CD4-positive, alpha-beta T cell (primary cell): ENCODE data around the gene KIAA1755. TPM values are rescaled to one million over a fixed set of nuclear protein-coding genes. Genes with fewer than 3 reads are reported as not detected.
A peak's percentile ranks its signal among the peaks of the same experiment; 100 is the strongest.

Source experiments
- ATAC-seq: fragments of 200-7000 bp; cut with Tn5 transposase; one replicate; pipeline ENCODE4 v1.10.0; 2022; ENCODE audit warnings: mild to moderate bottlenecking; ENCODE audit not compliant: poor library complexity
- CTCF ChIA-PET: fragments of 350-600 bp; sonication (Branson Sonifier 250); formaldehyde crosslinking; loops from one replicate; lab custom pipeline; 2021; ENCODE audit warnings: antibody characterized with exemption, inconsistent platforms; lab: Charles Lee
- POLR2A ChIA-PET: fragments of 350-600 bp; sonication (Branson Sonifier 250); formaldehyde crosslinking; loops from one replicate; lab custom pipeline; 2021; ENCODE audit warnings: antibody characterized with exemption, inconsistent platforms; lab: Charles Lee
- DNase-seq, 14 experiments: peaks; one replicate each; pipeline ENCODE4 v3.0.0-alpha.2; 2013 to 2020; ENCODE audit warnings: mixed read lengths in 2 of 14
- H3K27ac ChIP-seq, 2 donors: one replicate each; pipeline versions ENCODE4 v1.5.1 to v1.7.0; 2013; ENCODE audit warnings: low read length in 2 of 2, low read depth in 1 of 2, mild to moderate bottlenecking in 1 of 2
- H3K27me3 ChIP-seq, 2 experiments: 1 replicate in 1 of 2; 2 replicates in 1 of 2; pipeline versions ENCODE4 v1.6.1 to v1.7.0; 2013; ENCODE audit warnings: low read length in 2 of 2, control low read depth in 1 of 2, mild to moderate bottlenecking in 1 of 2, moderate library complexity in 1 of 2; ENCODE audit not compliant: insufficient read depth in 2 of 2, control insufficient read depth in 1 of 2
- H3K36me3 ChIP-seq: one replicate; pipeline ENCODE4 v1.6.1; 2013; ENCODE audit warnings: low read length, control low read depth; ENCODE audit not compliant: insufficient read depth
- H3K4me1 ChIP-seq: one replicate; pipeline ENCODE4 v1.6.1; 2013; ENCODE audit warnings: low read length, control low read depth; ENCODE audit not compliant: insufficient read depth
- H3K4me3 ChIP-seq: one replicate; pipeline ENCODE4 v1.5.1; 2013; ENCODE audit warnings: mild to moderate bottlenecking, low read length, moderate library complexity
- H3K9me3 ChIP-seq, 2 experiments: 1 replicate in 1 of 2; 2 replicates in 1 of 2; pipeline versions ENCODE4 v1.6.1 to v1.7.0; 2013; ENCODE audit warnings: low read length in 2 of 2, mild to moderate bottlenecking in 2 of 2, control low read depth in 1 of 2, moderate library complexity in 1 of 2; ENCODE audit not compliant: control insufficient read depth in 1 of 2, insufficient read depth in 1 of 2
- H3K27ac Mint-ChIP-seq: one replicate; pipeline ENCODE4 v1.8.0; 2020; ENCODE audit warnings: mixed read lengths
- H3K27me3 Mint-ChIP-seq: one replicate; pipeline ENCODE4 v1.8.0; 2021; ENCODE audit warnings: mixed read lengths
- H3K36me3 Mint-ChIP-seq: one replicate; pipeline ENCODE4 v1.8.0; 2021; ENCODE audit warnings: low read depth, mixed read lengths
- H3K4me1 Mint-ChIP-seq: one replicate; pipeline ENCODE4 v1.8.0; 2021; ENCODE audit warnings: low read depth, mixed read lengths
- H3K4me3 Mint-ChIP-seq: one replicate; pipeline ENCODE4 v1.8.0; 2020; ENCODE audit warnings: mild to moderate bottlenecking, mixed read lengths
- H3K9me3 Mint-ChIP-seq: one replicate; pipeline ENCODE4 v1.8.0; 2020; ENCODE audit warnings: mixed read lengths
- intact Hi-C, 2 experiments: fragments of 100-400 bp; cut with DNase I in 1 of 2; cut with micrococcal nuclease in 1 of 2; formaldehyde crosslinking; loops; one replicate each; pipeline versions ENCODE4 v1.15.1 to v1.9.0; 2023 to 2025; cut with DNase I, micrococcal nuclease
- total RNA-seq, 174 experiments: library from RNA in 2 of 174; stranded (reverse) in 2 of 174; gene quantifications; one replicate each; pipeline ENCODE4 v1.2.3 and lab custom pipeline; 2021 to 2026
- TF ChIP-seq, protein P1 (sequence below): fragments of 200-600 bp; IDR thresholded peaks from one replicate; pipeline ENCODE4 v1.8.0; 2022; ENCODE audit warnings: antibody characterized with exemption, mild to moderate bottlenecking

Gene KIAA1755
- total RNA-seq, 2 experiments from 2014 or later = not detected

DNA sequence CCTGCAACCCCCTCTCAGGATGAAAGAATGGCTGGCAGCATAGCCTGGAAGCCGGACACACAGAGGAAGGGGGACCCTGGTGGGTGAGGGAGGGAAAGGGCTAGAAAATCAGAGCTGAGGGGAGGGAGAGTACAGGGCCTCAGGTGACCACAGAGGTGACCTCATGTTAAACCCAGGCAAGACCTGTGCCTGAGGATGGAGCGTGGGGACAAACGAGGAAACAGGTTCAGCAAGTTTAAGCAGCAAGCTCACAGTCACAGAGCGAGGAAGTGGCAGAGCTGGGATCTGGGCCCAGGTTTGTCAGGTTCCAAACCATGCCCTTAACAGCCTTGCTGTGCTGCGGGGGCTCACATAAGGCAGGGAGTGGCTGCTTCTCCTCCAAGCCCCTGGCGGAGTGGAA is 39.4 kb upstream of the KIAA1755 start:
- TF ChIP-seq, protein P1, sequence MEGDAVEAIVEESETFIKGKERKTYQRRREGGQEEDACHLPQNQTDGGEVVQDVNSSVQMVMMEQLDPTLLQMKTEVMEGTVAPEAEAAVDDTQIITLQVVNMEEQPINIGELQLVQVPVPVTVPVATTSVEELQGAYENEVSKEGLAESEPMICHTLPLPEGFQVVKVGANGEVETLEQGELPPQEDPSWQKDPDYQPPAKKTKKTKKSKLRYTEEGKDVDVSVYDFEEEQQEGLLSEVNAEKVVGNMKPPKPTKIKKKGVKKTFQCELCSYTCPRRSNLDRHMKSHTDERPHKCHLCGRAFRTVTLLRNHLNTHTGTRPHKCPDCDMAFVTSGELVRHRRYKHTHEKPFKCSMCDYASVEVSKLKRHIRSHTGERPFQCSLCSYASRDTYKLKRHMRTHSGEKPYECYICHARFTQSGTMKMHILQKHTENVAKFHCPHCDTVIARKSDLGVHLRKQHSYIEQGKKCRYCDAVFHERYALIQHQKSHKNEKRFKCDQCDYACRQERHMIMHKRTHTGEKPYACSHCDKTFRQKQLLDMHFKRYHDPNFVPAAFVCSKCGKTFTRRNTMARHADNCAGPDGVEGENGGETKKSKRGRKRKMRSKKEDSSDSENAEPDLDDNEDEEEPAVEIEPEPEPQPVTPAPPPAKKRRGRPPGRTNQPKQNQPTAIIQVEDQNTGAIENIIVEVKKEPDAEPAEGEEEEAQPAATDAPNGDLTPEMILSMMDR = no peak
- Mint-ChIP-seq H3K4me1 (peaks cover 12% of the 10 kb centered on the region), H3K36me3 (no peaks in the 10 kb centered on the region), H3K9me3 (no peaks in the 10 kb centered on the region), H3K27ac (no peak overlapping the region), H3K27me3 (peaks cover 60% of the 10 kb centered on the region), H3K4me3 (no peak overlapping the region)
- Histone ChIP-seq H3K27ac (no peak overlapping the region), H3K36me3 (no peaks in the 10 kb centered on the region), H3K27me3 (peaks cover 18 to 28% of the 10 kb centered on the region in 2 experiments), H3K9me3 (peaks cover 0 to 13% of the 10 kb centered on the region in 2 experiments), H3K4me3 (no peak overlapping the region), H3K4me1 (peaks cover 10% of the 10 kb centered on the region)
- ChIA-PET POLR2A (no interaction called here), CTCF (no interaction called here)
- intact Hi-C loops = no loop called here
- DNase-seq (no peak), ATAC-seq (no peak)

DNA sequence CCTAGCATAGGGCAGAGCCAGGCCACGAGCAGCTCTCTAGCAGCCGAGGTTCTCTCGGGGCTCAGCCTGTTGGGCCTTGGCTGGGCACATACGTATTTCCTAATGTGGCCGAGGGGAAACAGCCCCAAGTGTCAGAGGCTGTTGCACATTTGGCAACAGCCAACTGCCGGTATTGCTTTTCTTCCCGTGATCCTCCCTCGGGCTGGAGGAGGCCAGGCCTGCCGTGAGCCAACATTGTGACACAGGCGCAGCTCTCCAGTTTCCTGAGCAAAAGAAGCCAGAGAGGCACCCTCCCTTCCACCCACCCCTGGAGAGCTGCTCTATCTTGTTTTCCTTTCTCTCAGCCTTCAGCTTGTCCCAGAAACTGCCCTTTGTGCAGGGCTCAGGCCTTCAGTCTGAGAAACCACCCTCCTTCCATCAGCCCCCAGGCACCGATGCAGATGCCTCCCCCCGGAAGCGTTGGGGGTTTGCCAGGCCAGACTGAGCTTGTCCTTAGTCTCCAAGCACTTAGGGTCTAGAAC is 38.3 kb upstream of the KIAA1755 start:
- intact Hi-C loops = no loop called here
- Mint-ChIP-seq H3K27me3 (peaks cover 49% of the 10 kb centered on the region), H3K27ac (no peak overlapping the region), H3K9me3 (no peaks in the 10 kb centered on the region), H3K4me3 (no peak overlapping the region), H3K36me3 (no peaks in the 10 kb centered on the region), H3K4me1 (peaks cover 8% of the 10 kb centered on the region)
- no peak overlapping the region for H3K27ac ChIP-seq
- peaks cover 11 to 16% of the 10 kb centered on the region in 2 experiments for H3K27me3 ChIP-seq
- ATAC-seq = no peak
- TF ChIP-seq, protein P1 = no peak
- POLR2A ChIA-PET = no interaction called here
- peak in 2 of 14 experiments; percentile 45 to 51 for DNase-seq
- peaks cover 0 to 2% of the 10 kb centered on the region in 2 experiments for H3K9me3 ChIP-seq
- no peak overlapping the region for H3K4me3 ChIP-seq
- H3K4me1 ChIP-seq = peaks cover 1% of the 10 kb centered on the region
- H3K36me3 ChIP-seq = no peaks in the 10 kb centered on the region
- CTCF ChIA-PET = no interaction called here

DNA sequence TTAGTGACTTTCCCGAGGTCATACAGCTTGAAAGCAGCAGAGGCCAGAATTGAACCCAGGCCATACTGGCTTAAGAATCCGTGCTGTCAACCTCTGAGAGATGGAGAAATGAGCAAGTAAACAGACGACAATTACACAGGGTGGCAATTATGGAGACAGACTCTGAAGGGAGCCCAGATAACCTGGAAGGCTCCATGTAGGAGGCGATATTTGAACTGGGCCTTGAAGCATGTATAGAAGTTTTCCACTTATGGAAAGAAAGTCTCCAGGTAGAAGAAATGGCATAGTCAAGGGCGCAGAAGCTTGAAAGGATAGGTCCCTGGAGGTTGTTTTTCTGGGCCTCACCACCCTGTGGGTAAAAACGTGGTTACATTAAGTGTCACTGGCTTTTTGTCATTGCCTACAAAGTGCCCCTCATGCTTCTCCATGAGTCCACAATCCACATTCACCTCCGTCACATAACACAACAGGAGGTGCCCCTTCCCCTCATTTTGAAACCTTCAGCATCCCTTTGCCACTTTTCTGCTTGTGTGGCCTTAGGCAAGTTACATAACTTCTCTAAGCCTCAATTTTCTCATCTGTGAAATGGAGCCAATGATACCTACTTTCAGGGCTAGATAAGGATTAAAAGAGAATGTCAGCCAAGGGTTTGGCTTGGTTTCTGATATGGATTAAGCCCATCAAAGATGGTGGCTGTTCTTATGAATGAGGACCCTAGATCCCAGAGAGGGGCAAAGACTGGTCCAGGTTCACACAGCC is 37.6 kb upstream of the KIAA1755 start:
- ChIA-PET CTCF (no interaction called here), POLR2A (no interaction called here)
- Mint-ChIP-seq H3K36me3 (no peaks in the 10 kb centered on the region), H3K4me3 (no peak overlapping the region), H3K9me3 (no peaks in the 10 kb centered on the region), H3K27me3 (peaks cover 43% of the 10 kb centered on the region), H3K27ac (no peak overlapping the region), H3K4me1 (peaks cover under 1% of the 10 kb centered on the region)
- no peak for ATAC-seq
- peaks cover 11% of the 10 kb centered on the region in 2 experiments for H3K27me3 ChIP-seq
- no peaks in the 10 kb centered on the region for H3K36me3 ChIP-seq
- intact Hi-C loops = no loop called here
- H3K4me1 ChIP-seq = no peaks in the 10 kb centered on the region
- no peak for DNase-seq
- TF ChIP-seq, protein P1 = no peak
- no peak overlapping the region for H3K27ac ChIP-seq
- H3K9me3 ChIP-seq = no peaks in the 10 kb centered on the region
- no peak overlapping the region for H3K4me3 ChIP-seq
